DOHH2 (cell line): ENCODE measurements around the gene KRT5.

Experiments
- EZH2phosphoT487 ChIP-seq: fragments of 200-600 bp; sonication (generic); IDR thresholded peaks from 2 replicates; pipeline ENCODE4 v1.6.1; 2017; ENCODE audit warnings: borderline replicate concordance, mild to moderate bottlenecking, antibody characterized with exemption, low read length, moderate library complexity, mixed read lengths
- TF ChIP-seq, protein P1 (sequence below): fragments of 200-600 bp; sonication (generic); IDR thresholded peaks from one replicate; pipeline ENCODE4 v1.5.1; 2014; ENCODE audit warnings: antibody characterized with exemption, mild to moderate bottlenecking, low read depth, low read length; ENCODE audit not compliant: poor library complexity, severe bottlenecking

DNA sequence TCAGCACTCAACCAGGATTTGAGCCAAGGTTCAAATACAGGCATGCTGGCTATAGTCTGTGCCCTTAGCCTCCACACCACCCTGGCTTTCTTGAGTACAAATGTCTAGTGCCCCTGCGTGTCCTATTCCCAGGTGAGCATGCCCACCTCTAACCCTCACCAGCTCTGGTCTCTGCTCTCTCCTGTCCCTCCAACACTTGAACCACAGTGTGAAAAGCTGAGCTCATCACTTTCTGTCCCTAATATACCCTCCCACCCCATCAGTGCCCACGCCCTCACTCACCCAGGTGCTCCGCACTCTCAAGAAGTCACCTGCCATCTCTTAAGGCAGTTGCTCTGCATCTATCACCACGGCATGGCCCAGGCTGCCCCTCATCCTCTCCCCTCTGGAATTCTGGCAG lies 39.8 kb upstream of the KRT5 start:
- TF ChIP-seq, protein P1, sequence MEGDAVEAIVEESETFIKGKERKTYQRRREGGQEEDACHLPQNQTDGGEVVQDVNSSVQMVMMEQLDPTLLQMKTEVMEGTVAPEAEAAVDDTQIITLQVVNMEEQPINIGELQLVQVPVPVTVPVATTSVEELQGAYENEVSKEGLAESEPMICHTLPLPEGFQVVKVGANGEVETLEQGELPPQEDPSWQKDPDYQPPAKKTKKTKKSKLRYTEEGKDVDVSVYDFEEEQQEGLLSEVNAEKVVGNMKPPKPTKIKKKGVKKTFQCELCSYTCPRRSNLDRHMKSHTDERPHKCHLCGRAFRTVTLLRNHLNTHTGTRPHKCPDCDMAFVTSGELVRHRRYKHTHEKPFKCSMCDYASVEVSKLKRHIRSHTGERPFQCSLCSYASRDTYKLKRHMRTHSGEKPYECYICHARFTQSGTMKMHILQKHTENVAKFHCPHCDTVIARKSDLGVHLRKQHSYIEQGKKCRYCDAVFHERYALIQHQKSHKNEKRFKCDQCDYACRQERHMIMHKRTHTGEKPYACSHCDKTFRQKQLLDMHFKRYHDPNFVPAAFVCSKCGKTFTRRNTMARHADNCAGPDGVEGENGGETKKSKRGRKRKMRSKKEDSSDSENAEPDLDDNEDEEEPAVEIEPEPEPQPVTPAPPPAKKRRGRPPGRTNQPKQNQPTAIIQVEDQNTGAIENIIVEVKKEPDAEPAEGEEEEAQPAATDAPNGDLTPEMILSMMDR: no peak
- no peak for TF ChIP-seq EZH2phosphoT487
